Ammon's horn (tissue), 1 donor: ENCODE results near the gene CT45A6.
"Not testable (repeated sequence)": the region's sequence is repeated elsewhere in the genome, so short reads cannot be mapped to it uniquely, and the experiment has no call there.

Experiments used
- DNase-seq: peaks from one replicate; pipeline ENCODE4 v3.0.0-alpha.2; 2016; ENCODE audit warnings: low spot score

The CT45A6 gene

DNA sequence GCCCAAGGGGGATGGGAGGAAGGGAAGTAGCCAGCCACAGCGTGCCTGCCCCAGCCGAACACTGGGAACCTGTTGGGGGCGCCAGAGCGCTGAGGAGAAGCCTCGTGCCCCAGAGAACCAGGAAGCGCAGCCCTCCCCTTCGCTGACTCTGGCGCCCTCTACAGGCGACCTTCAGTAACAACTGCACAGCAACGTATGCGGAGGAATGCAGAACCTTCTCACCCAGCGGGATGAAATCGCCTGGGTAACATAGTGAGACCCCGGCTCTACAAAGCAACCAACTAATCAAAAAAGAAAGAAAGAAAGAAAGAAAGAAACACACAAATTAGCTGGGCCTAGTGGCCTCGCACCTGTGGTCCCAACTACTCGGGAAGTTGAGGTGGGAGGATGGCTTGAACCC, at the start of gene CT45A6:
Gene CT45A6, minus strand, starts transcription at position 101 of the 400 bp plus-strand sequence. CDS start 3,794 bp downstream, outside the sequence.
- DNase-seq, result not testable (repeated sequence)

DNA sequence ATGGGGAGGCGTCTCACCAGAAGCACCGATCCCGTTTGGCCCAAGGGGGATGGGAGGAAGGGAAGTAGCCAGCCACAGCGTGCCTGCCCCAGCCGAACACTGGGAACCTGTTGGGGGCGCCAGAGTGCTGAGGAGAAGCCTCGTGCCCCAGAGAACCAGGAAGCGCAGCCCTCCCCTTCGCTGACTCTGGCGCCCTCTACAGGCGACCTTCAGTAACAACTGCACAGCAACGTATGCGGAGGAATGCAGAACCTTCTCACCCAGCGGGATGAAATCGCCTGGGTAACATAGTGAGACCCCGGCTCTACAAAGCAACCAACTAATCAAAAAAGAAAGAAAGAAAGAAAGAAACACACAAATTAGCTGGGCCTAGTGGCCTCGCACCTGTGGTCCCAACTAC, 34.6 kb upstream of the CT45A6 start, which contains the start of gene CT45A7:
Gene CT45A7, minus strand, starts transcription at position 101 of the 400 bp plus-strand sequence. CDS start 3,747 bp downstream, outside the sequence.
- DNase-seq, result not testable (repeated sequence)

DNA sequence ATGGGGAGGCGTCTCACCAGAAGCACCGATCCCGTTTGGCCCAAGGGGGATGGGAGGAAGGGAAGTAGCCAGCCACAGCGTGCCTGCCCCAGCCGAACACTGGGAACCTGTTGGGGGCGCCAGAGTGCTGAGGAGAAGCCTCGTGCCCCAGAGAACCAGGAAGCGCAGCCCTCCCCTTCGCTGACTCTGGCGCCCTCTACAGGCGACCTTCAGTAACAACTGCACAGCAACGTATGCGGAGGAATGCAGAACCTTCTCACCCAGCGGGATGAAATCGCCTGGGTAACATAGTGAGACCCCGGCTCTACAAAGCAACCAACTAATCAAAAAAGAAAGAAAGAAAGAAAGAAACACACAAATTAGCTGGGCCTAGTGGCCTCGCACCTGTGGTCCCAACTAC, 17.3 kb upstream of the CT45A6 start, which contains the start of gene CT45A2:
Gene CT45A2, minus strand, starts transcription at position 101 of the 400 bp plus-strand sequence. CDS start 3,747 bp downstream, outside the sequence.
- DNase-seq, result not testable (repeated sequence)

DNA sequence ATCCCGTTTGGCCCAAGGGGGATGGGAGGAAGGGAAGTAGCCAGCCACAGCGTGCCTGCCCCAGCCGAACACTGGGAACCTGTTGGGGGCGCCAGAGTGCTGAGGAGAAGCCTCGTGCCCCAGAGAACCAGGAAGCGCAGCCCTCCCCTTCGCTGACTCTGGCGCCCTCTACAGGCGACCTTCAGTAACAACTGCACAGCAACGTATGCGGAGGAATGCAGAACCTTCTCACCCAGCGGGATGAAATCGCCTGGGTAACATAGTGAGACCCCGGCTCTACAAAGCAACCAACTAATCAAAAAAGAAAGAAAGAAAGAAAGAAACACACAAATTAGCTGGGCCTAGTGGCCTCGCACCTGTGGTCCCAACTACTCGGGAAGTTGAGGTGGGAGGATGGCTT, 17.2 kb downstream of the CT45A6 start, which contains the start of gene CT45A5:
Gene CT45A5, minus strand, starts transcription at position 101 of the 400 bp plus-strand sequence. CDS start 3,774 bp downstream, outside the sequence.
- not testable (repeated sequence) for DNase-seq

- DNase-seq, result not testable (repeated sequence)
These were observed 34.5 kb downstream of the CT45A6 start, which contains the start of gene CT45A3 for GRCh38 chrX:135768091-135768490. CT45A3 (minus strand) TSS chrX:135768191; CDS start chrX:135764444, 3,747 bp downstream.

DNA sequence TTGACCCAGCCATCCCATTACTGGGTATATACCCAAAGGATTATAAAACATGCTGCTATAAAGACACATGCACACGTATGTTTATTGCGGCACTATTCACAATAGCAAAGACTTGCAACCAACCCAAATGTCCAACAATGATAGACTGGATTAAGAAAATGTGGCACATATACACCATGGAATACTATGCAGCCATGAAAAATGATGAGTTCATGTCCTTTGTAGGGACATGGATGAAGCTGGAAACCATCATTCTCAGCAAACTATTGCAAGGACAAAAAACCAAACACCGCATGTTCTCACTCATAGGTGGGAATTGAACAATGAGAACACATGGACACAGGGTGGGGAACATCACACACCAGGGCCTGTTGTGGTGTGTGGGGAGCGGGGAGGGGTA, 57.8 kb downstream of the CT45A6 start:
- not testable (repeated sequence) for DNase-seq
